GM12875 (cell line): Measurements from ENCODE around the gene ELAVL1.

Experiments used
- H3K4me3 ChIP-seq: one replicate; pipeline ENCODE4 v1.5.1; 2011; ENCODE audit warnings: low read depth, low read length, control low read depth
- CTCF ChIP-seq: IDR thresholded peaks from 2 replicates; pipeline ENCODE4 v1.5.1; 2011; ENCODE audit warnings: low read depth, mild to moderate bottlenecking, control low read depth, inconsistent platforms, low read length, moderate library complexity, borderline replicate concordance; ENCODE audit not compliant: insufficient read depth

Gene ELAVL1

GRCh38 chr19:8005534-8006256, at the start of gene ELAVL1:
ELAVL1 (minus strand) TSS chr19:8005641; CDS start chr19:7991815, 13,826 bp downstream.
- TF ChIP-seq CTCF: no peak
- peak within 1 kb of the TSS; percentile 83 for H3K4me3 ChIP-seq

DNA sequence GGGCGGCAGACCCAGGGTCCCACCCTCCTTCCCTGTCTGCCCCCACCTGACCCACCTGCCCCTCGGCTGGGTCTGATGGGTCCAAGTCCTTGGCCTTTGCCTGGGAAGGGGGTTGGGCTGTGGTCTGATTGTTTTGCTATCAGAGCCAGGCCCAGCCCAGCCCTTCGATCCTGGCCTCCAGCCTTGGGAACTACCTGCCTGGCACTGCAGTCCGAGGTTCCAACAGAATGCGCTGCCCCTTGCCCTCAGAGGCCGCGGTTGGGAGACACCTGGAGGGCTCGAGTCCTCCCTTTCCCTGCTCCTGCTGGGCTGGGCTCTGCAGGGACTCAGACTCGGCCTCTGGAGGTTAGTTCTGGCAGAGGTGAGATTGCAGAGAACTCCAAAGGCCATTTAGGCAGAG, 48.7 kb upstream of the ELAVL1 start:
- TF ChIP-seq CTCF: no peak
- no peak overlapping the region for H3K4me3 ChIP-seq

DNA sequence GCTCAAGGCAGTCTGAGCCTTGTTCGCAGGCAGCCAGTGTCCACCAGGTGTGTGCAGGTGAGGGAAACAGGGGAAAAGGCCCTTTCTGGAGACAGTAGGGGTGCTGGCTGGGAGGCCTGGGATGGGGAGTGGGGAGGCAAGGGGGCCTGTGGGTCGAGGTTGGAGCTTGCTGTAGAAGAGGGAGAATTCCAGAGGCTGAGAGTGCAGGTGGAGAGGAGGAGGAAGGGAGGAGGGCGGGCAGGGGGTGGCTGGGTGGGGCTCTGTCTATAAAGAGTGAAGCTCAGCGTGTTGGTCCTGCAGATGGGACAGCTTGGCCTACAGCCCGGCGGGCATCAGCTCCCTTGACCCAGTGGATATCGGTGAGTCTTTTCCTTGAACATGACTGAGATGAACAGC, 47.0 kb upstream of the ELAVL1 start, which contains the start of gene CCL25:
CCL25 (plus strand) TSS at position 297 of the 396 bp plus-strand sequence. CDS start 290 bp downstream, outside the sequence.
- peak within 1 kb of the TSS; percentile 10 for H3K4me3 ChIP-seq
- no peak for TF ChIP-seq CTCF

DNA sequence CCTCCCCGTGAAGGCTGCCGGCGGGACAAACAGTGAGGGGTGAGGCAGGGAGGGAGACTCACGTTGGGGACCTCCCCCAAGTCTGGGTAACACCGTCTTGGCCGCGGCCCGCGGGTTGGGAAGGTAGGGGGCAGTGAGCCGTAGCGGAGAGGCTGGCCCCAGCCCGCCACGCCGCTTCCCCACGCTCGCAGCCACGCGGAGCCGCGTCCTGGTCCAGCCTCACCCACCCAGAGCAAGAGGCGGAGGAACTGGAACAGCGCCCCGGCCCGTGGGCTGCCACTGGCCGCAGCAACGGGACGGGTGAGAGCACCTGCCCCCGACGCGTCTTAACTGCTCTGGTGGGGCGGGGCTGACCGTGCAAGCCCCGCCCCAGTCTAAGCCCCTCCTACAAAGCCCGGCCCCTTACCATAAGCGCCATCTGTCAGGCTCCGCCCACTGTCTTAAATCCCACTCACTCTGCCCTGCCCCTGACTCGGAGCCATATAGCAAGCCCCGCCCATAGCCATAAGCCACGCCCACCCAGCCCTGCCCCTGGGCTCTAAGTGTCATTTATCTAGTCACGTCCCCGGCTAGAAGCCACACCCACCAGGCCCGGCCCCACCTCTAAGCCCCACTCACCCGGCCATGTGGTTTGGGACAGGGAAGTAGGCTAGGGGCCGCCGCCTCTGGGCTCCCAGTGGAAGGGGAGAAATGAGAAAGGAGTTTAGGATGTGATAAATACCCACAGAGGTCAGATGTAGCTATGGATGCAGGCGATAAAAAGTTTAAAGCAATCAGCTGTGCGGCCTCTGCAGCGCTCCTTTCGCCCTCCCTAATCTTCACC, 45.0 kb upstream of the ELAVL1 start:
- H3K4me3 ChIP-seq: peak overlapping the region; percentile 46
- TF ChIP-seq CTCF: no peak

DNA sequence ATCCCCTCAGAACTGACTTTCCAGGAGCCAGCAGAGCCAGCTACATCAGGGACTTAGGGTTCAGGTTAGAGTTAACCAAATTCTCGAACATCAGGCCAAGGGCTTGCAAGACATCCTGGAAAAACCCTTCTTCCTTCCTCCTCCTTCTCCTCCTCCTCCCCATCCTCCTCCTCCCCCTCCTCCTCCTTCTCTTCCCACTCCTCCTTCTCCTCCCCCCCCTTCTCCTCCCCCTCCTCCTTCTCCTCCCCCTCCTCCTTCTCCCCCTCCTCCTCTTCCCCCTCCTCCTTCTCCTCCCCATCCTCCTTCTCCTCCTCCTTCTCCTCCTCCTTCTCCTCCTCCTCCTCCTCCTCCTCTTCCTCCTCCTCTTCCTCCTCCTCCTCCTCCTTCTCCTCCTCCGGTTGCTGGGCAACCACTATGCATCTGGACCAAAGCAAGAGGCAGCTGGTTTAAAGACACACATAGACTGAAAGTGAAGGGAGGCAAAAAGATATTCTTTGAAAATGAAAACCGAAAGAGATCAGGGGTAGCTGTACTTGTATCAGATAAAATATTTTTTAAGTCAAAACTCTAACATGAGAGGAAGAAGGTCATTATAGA, 41.2 kb upstream of the ELAVL1 start:
- no peak overlapping the region for H3K4me3 ChIP-seq
- no peak for TF ChIP-seq CTCF

DNA sequence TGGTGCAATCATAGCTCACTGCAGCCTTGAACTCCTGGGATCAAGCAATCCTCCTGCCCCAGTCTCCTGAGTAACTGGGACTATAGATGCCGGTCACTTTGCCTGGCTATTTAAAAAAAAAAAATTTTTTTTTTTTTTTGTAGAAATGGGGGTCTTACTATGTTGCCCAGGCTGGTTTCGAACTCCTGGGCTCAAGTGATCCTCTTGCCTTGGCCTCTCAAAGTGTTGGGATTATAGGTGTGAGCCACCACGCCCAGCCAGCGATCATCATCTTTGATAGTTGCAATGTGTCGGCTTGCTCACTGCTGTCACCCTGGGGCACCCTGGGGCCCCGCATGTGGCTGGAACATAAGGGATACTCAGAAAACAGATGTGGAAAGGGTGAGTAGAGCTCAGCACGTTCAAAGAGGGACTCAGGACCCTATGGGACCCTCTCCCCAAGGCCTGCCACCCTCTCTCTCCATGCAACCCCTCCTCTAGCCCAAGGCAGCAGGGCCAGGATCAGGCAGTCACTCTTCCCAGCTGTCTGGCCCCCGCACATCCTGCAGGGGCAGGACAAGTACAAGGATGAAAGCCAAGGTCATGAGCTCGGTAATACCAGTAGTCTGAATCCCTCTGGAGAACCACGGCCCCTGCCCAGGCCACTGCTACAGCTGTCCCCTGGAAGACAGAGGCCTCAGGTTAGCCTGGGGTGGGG, 40.6 kb upstream of the ELAVL1 start:
- TF ChIP-seq CTCF: no peak
- H3K4me3 ChIP-seq: no peak overlapping the region
